Activated T-cell treated with anti-CD3 and anti-CD28 coated beads, Interleukin-2, amount 50 U/mL, for 4 hours (primary cell): ENCODE measurements around the gene KRT3. TPM values are rescaled to one million over a fixed set of nuclear protein-coding genes. Genes with fewer than 3 reads are reported as not detected.

Experiments
- ATAC-seq, 2 donors: fragments of 200-7000 bp; cut with Tn5 transposase; one replicate each; pipeline ENCODE4 v1.10.0; 2021
- DNase-seq: peaks from one replicate; pipeline ENCODE4 v3.0.0-alpha.2; 2020
- H3K27me3 Mint-ChIP-seq: one replicate; pipeline ENCODE4 v1.8.0; 2021; ENCODE audit warnings: low read depth, mixed read lengths
- H3K36me3 Mint-ChIP-seq: one replicate; pipeline ENCODE4 v1.8.0; 2022; ENCODE audit warnings: mixed read lengths; ENCODE audit not compliant: insufficient read depth
- H3K4me1 Mint-ChIP-seq: one replicate; pipeline ENCODE4 v1.8.0; 2021; ENCODE audit warnings: low read depth, mixed read lengths
- H3K4me3 Mint-ChIP-seq: one replicate; pipeline ENCODE4 v1.8.0; 2021; ENCODE audit warnings: mild to moderate bottlenecking, moderate library complexity, mixed read lengths
- H3K9me3 Mint-ChIP-seq: one replicate; pipeline ENCODE4 v1.8.0; 2021; ENCODE audit warnings: mixed read lengths
- total RNA-seq, 3 donors: library from RNA; stranded (reverse); gene quantifications; one replicate each; pipeline ENCODE4 v1.2.1, GENCODE V29; 2021

Gene KRT3
- not detected for total RNA-seq

GRCh38 chr12:52795694-52796428 lies at the start of gene KRT3:
Gene KRT3, minus strand, starts transcription at chr12:52796117. Its CDS starts 75 bp downstream, at chr12:52796042.
- DNase-seq (no peak), ATAC-seq (no peak)
- no peaks in the 10 kb centered on the region for H3K36me3 Mint-ChIP-seq
- H3K4me1 Mint-ChIP-seq, result no peaks in the 10 kb centered on the region
- peaks cover 4% of the 10 kb centered on the region for H3K27me3 Mint-ChIP-seq
- no peaks in the 10 kb centered on the region for H3K9me3 Mint-ChIP-seq
- H3K4me3 Mint-ChIP-seq, result no peak within 1 kb of the TSS

- Mint-ChIP-seq H3K27me3 (peaks cover 7% of the 10 kb centered on the region), H3K4me1 (no peaks in the 10 kb centered on the region), H3K4me3 (no peak overlapping the region), H3K36me3 (no peaks in the 10 kb centered on the region), H3K9me3 (no peaks in the 10 kb centered on the region)
- DNase-seq, result no peak
- no peak for ATAC-seq
Observed at GRCh38 chr12:52844386-52844785, 48.5 kb upstream of the KRT3 start.

- ATAC-seq, result no peak
- Mint-ChIP-seq H3K9me3 (no peaks in the 10 kb centered on the region), H3K4me1 (peaks cover 22% of the 10 kb centered on the region), H3K36me3 (no peaks in the 10 kb centered on the region), H3K4me3 (no peak overlapping the region), H3K27me3 (peaks cover 10% of the 10 kb centered on the region)
- no peak for DNase-seq
Observed at GRCh38 chr12:52839436-52840105, 43.7 kb upstream of the KRT3 start.

- H3K4me3 Mint-ChIP-seq, result no peak overlapping the region
- no peak for ATAC-seq
- no peaks in the 10 kb centered on the region for H3K9me3 Mint-ChIP-seq
- DNase-seq, result no peak
- H3K4me1 Mint-ChIP-seq, result peaks cover 22% of the 10 kb centered on the region
- H3K36me3 Mint-ChIP-seq, result no peaks in the 10 kb centered on the region
- peaks cover 10% of the 10 kb centered on the region for H3K27me3 Mint-ChIP-seq
Observed at GRCh38 chr12:52838609-52839435, 42.9 kb upstream of the KRT3 start.

GRCh38 chr12:52837781-52838608 lies 42.1 kb upstream of the KRT3 start:
- no peaks in the 10 kb centered on the region for H3K9me3 Mint-ChIP-seq
- no peak overlapping the region for H3K4me3 Mint-ChIP-seq
- DNase-seq, result no peak
- peaks cover 10% of the 10 kb centered on the region for H3K27me3 Mint-ChIP-seq
- no peaks in the 10 kb centered on the region for H3K36me3 Mint-ChIP-seq
- peaks cover 22% of the 10 kb centered on the region for H3K4me1 Mint-ChIP-seq
- ATAC-seq, result no peak

GRCh38 chr12:52837413-52837741 lies 41.5 kb upstream of the KRT3 start:
- ATAC-seq (no peak), DNase-seq (no peak)
- no peaks in the 10 kb centered on the region for H3K36me3 Mint-ChIP-seq
- peaks cover 10% of the 10 kb centered on the region for H3K27me3 Mint-ChIP-seq
- no peak overlapping the region for H3K4me3 Mint-ChIP-seq
- H3K4me1 Mint-ChIP-seq, result peaks cover 22% of the 10 kb centered on the region
- H3K9me3 Mint-ChIP-seq, result no peaks in the 10 kb centered on the region

- Mint-ChIP-seq H3K36me3 (no peaks in the 10 kb centered on the region), H3K27me3 (peaks cover 10% of the 10 kb centered on the region), H3K4me1 (peaks cover 22% of the 10 kb centered on the region), H3K4me3 (no peak overlapping the region), H3K9me3 (no peaks in the 10 kb centered on the region)
- DNase-seq, result no peak
- peak; percentile 5 to 8 for ATAC-seq
Observed at GRCh38 chr12:52836491-52837412, 40.8 kb upstream of the KRT3 start.

- Mint-ChIP-seq H3K27me3 (peaks cover 10% of the 10 kb centered on the region), H3K4me1 (peaks cover 22% of the 10 kb centered on the region), H3K36me3 (no peaks in the 10 kb centered on the region), H3K9me3 (no peaks in the 10 kb centered on the region), H3K4me3 (peak overlapping the region; percentile 35)
- DNase-seq (peak; percentile 56), ATAC-seq (peak; percentile 91 to 96)
Observed at GRCh38 chr12:52836042-52836466, 40.1 kb upstream of the KRT3 start.

GRCh38 chr12:52835271-52836041 lies 39.5 kb upstream of the KRT3 start:
- H3K27me3 Mint-ChIP-seq, result peaks cover 10% of the 10 kb centered on the region
- no peak for ATAC-seq

GRCh38 chr12:52834727-52835001 lies 38.7 kb upstream of the KRT3 start:
- Mint-ChIP-seq H3K9me3 (no peaks in the 10 kb centered on the region), H3K27me3 (peaks cover 7% of the 10 kb centered on the region), H3K4me1 (peaks cover 22% of the 10 kb centered on the region), H3K4me3 (no peak overlapping the region), H3K36me3 (no peaks in the 10 kb centered on the region)
- DNase-seq (no peak), ATAC-seq (no peak)

More at GRCh38 chr12:52835271-52836041, 39.5 kb upstream of the KRT3 start:
- DNase-seq, result no peak
- Mint-ChIP-seq H3K36me3 (no peaks in the 10 kb centered on the region), H3K4me3 (no peak overlapping the region), H3K9me3 (no peaks in the 10 kb centered on the region), H3K4me1 (peaks cover 22% of the 10 kb centered on the region)

- ATAC-seq (no peak), DNase-seq (no peak)
- Mint-ChIP-seq H3K4me3 (no peak within 1 kb of the TSS), H3K36me3 (no peaks in the 10 kb centered on the region), H3K4me1 (peaks cover 22% of the 10 kb centered on the region), H3K27me3 (peaks cover 3% of the 10 kb centered on the region), H3K9me3 (no peaks in the 10 kb centered on the region)
Observed at GRCh38 chr12:52833922-52834726, 38.2 kb upstream of the KRT3 start, which contains the start of gene KRT79. Gene KRT79, minus strand, starts transcription at chr12:52834311. Its CDS starts 51 bp downstream, at chr12:52834260.
